ENCODE results near the gene FFAR2. TPM values are rescaled to one million over a fixed set of nuclear protein-coding genes. Genes with fewer than 3 reads are reported as not detected.

The FFAR2 gene
- total RNA-seq, 2 donors from 2014 or later, result 0.22 to 0.82 TPM

- H3K4me1 ChIP-seq, result no peaks in the 10 kb centered on the region
- intact Hi-C loops (cut with DNase I), result no loop called here
- no peak for DNase-seq
- H3K27me3 ChIP-seq, result no peaks in the 10 kb centered on the region
- H3K4me3 ChIP-seq, result no peak overlapping the region
- no peaks in the 10 kb centered on the region for H3K36me3 ChIP-seq
- H3K9me3 ChIP-seq, result no peaks in the 10 kb centered on the region
- H3K9ac ChIP-seq (ENCODE audit: low read depth in 2 of 2, low read length in 2 of 2), result no peak overlapping the region
- TF ChIP-seq CTCF (IDR thresholded peaks at IDR 0.05), result no peak
- H3K27ac ChIP-seq, result no peak overlapping the region
Measured at GRCh38 chr19:35403116-35403760, 44.8 kb upstream of the FFAR2 start.

- no peak overlapping the region for H3K9ac ChIP-seq (ENCODE audit: low read depth in 2 of 2, low read length in 2 of 2)
- H3K4me3 ChIP-seq, result no peak overlapping the region
- no peaks in the 10 kb centered on the region for H3K36me3 ChIP-seq
- H3K27me3 ChIP-seq, result no peaks in the 10 kb centered on the region
- no peak for TF ChIP-seq CTCF (IDR thresholded peaks at IDR 0.05)
- no peak overlapping the region for H3K27ac ChIP-seq
- H3K4me1 ChIP-seq, result no peaks in the 10 kb centered on the region
- no peaks in the 10 kb centered on the region for H3K9me3 ChIP-seq
- intact Hi-C loops (cut with DNase I), result no loop called here
- no peak for DNase-seq
Measured at GRCh38 chr19:35404879-35405622, 43.0 kb upstream of the FFAR2 start.

GRCh38 chr19:35407619-35408018, 40.4 kb upstream of the FFAR2 start:
- Histone ChIP-seq H3K4me1 (no peaks in the 10 kb centered on the region), H3K9ac (ENCODE audit: low read depth in 2 of 2, low read length in 2 of 2) (no peak overlapping the region), H3K27me3 (no peaks in the 10 kb centered on the region), H3K9me3 (no peaks in the 10 kb centered on the region), H3K4me3 (no peak overlapping the region), H3K27ac (no peak overlapping the region), H3K36me3 (no peaks in the 10 kb centered on the region)
- DNase-seq, result no peak
- TF ChIP-seq CTCF (IDR thresholded peaks at IDR 0.05), result no peak
- intact Hi-C loops (cut with DNase I), result no loop called here

- Histone ChIP-seq H3K27ac (no peak overlapping the region), H3K9ac (ENCODE audit: low read depth in 2 of 2, low read length in 2 of 2) (no peak overlapping the region), H3K27me3 (no peaks in the 10 kb centered on the region), H3K36me3 (no peaks in the 10 kb centered on the region), H3K9me3 (no peaks in the 10 kb centered on the region), H3K4me1 (no peaks in the 10 kb centered on the region), H3K4me3 (no peak overlapping the region)
- intact Hi-C loops (cut with DNase I), result no loop called here
- TF ChIP-seq CTCF (IDR thresholded peaks at IDR 0.05), result no peak
- DNase-seq, result no peak
Measured at GRCh38 chr19:35408284-35409171, 39.5 kb upstream of the FFAR2 start.

- Histone ChIP-seq H3K9ac (ENCODE audit: low read depth in 2 of 2, low read length in 2 of 2) (no peak overlapping the region), H3K4me1 (no peaks in the 10 kb centered on the region), H3K27ac (no peak overlapping the region), H3K9me3 (no peaks in the 10 kb centered on the region), H3K36me3 (no peaks in the 10 kb centered on the region), H3K4me3 (no peak overlapping the region), H3K27me3 (no peaks in the 10 kb centered on the region)
- no peak for DNase-seq
- TF ChIP-seq CTCF (IDR thresholded peaks at IDR 0.05), result no peak
- intact Hi-C loops (cut with DNase I), result no loop called here
Measured at GRCh38 chr19:35409191-35409590, 38.9 kb upstream of the FFAR2 start.

All from colonic mucosa (tissue), 4 donors.